GM12864 (cell line): ENCODE measurements around the gene ATAD1.
"Not testable (repeated sequence)": the region's sequence is repeated elsewhere in the genome, so short reads cannot be mapped to it uniquely, and the experiment has no call there.

Source experiments
- DNase-seq: peaks from one replicate; pipeline ENCODE4 v3.0.0-alpha.2; 2011; ENCODE audit warnings: low read depth
- H3K4me3 ChIP-seq: 2 replicates; pipeline ENCODE4 v1.5.1; 2011; ENCODE audit warnings: mild to moderate bottlenecking, low read depth, low read length, control low read depth
- TF ChIP-seq, protein P1 (sequence below): IDR thresholded peaks from 2 replicates; pipeline ENCODE4 v1.5.1; 2011; ENCODE audit warnings: low read depth, mild to moderate bottlenecking, moderate library complexity, low read length, control low read depth, inconsistent platforms; ENCODE audit errors: missing control alignments

Gene ATAD1

GRCh38 chr10:87818505-87819288 is 671 bp upstream of the ATAD1 start:
- TF ChIP-seq, protein P1, sequence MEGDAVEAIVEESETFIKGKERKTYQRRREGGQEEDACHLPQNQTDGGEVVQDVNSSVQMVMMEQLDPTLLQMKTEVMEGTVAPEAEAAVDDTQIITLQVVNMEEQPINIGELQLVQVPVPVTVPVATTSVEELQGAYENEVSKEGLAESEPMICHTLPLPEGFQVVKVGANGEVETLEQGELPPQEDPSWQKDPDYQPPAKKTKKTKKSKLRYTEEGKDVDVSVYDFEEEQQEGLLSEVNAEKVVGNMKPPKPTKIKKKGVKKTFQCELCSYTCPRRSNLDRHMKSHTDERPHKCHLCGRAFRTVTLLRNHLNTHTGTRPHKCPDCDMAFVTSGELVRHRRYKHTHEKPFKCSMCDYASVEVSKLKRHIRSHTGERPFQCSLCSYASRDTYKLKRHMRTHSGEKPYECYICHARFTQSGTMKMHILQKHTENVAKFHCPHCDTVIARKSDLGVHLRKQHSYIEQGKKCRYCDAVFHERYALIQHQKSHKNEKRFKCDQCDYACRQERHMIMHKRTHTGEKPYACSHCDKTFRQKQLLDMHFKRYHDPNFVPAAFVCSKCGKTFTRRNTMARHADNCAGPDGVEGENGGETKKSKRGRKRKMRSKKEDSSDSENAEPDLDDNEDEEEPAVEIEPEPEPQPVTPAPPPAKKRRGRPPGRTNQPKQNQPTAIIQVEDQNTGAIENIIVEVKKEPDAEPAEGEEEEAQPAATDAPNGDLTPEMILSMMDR: peak; percentile 18
- DNase-seq: no peak

DNA sequence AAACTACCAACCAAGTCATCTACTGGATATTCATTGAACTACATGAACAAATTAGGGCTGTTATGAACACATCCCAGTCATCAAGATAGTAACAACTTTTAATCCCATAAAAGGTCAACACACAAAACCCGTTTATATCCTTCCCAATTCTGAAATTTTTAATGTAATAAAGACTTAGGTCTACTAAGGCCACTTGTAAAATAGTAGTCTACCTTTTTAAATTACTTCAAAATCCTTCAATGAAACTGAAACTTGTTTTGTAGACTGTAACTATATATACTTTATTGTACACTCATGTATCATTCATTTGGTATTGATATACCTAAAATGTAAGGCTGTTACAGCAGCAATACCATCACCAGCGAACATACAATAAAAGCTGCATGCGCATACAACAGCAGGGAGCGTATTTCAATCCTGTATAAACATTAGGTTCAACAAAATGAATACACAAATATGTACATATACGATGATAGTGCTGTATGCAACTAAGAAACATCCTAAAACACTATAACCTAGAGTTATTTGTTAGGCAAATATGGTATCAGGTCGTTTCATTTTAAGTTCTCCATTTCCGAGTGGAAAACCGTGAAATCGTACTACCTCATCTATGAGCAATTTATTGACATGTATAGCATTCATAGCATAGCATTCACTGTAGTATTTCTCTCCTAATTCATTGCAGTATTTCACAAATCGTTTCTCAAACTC is 973 bp downstream of the ATAD1 start:
- TF ChIP-seq, protein P1: no peak
- DNase-seq: no peak
- peak overlapping the region; percentile 67 for H3K4me3 ChIP-seq

More at GRCh38 chr10:87818505-87819288, 671 bp upstream of the ATAD1 start:
- peak overlapping the region; percentile 67 for H3K4me3 ChIP-seq

DNA sequence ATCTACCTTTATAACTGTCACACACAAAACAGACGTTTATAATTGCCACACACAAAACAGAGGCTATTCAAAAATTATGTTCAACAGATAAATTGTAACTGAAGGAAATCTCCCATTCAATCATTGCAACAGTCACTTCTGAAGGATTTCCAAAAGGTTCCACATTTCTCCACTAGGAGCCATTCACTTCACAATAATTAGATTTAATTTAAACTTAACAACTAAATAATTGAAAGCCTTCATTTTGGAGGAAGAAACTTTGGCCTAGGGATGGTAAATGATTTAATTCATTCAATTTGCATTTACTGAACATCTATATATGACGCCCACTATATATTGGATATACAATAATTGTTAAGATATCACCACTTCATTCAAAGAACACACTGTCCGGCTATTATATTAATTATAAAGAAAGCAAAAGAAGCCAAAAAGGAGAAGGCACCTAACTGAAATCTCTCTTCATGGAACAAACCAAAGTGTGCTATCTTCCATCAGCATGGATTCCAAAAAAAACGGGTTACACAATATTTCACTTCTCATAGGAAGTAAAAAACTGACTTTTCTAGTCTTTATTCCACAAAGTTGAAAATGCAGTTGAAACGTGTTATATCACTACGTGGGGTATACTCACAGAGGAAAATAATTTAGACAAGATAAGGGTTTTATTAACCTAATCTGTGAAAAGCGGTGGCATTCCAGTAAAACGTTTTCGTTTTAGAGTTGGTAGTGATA is 1.7 kb downstream of the ATAD1 start:
- TF ChIP-seq, protein P1: peak; percentile 9
- peak overlapping the region; percentile 67 for H3K4me3 ChIP-seq
- DNase-seq: no peak

GRCh38 chr10:87804939-87805569 is 13.0 kb downstream of the ATAD1 start:
- TF ChIP-seq, protein P1: no peak
- DNase-seq: no peak
- H3K4me3 ChIP-seq: no peak overlapping the region

DNA sequence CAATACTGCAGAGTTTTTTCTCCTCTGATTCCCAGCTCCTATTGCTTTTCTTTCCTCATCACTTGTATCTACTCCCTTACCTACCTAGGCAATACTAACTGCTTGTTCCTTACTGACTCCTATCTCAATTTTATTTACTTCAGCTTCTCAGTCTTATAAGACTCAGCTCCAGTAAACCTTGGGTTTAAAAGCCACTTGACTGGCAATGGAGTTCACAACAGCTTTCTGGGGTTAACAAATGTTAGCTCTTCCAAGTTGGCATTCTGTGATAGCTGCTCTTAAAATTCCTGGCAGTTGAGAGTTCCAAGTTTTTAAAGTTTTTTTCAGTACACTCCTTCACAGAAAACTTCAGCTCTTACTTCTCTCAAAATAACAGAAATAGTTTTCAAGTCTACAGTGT is 14.2 kb downstream of the ATAD1 start:
- H3K4me3 ChIP-seq: no peak overlapping the region
- DNase-seq: no peak
- TF ChIP-seq, protein P1: no peak

GRCh38 chr10:87803328-87803727 is 14.7 kb downstream of the ATAD1 start:
- H3K4me3 ChIP-seq: no peak overlapping the region
- TF ChIP-seq, protein P1: no peak
- DNase-seq: no peak

- H3K4me3 ChIP-seq, DNase-seq: not testable (repeated sequence)
Measured at GRCh38 chr10:87801813-87802435, 16.1 kb downstream of the ATAD1 start.
